T-helper 1 cell treated with Interleukin-12 subunit alpha and Interleukin-12 subunit beta and Interleukin-4 antibody, amounts not matched to agents 30 μg/mL and 1 μg/mL, for 36 hours (primary cell): ENCODE results near the gene ITGAX.

ENCODE experiments used
- H3K27ac Mint-ChIP-seq: one replicate; pipeline ENCODE4 v1.8.0; 2021; ENCODE audit warnings: mild to moderate bottlenecking, mixed read lengths
- H3K27me3 Mint-ChIP-seq: one replicate; pipeline ENCODE4 v1.8.0; 2021; ENCODE audit warnings: low read depth, mixed read lengths
- H3K36me3 Mint-ChIP-seq: one replicate; pipeline ENCODE4 v1.8.0; 2021; ENCODE audit warnings: low read depth, mixed read lengths
- H3K4me1 Mint-ChIP-seq: one replicate; pipeline ENCODE4 v1.8.0; 2021; ENCODE audit warnings: low read depth, mixed read lengths
- H3K4me3 Mint-ChIP-seq: one replicate; pipeline ENCODE4 v1.8.0; 2021; ENCODE audit warnings: mild to moderate bottlenecking, moderate library complexity, mixed read lengths
- H3K9me3 Mint-ChIP-seq: one replicate; pipeline ENCODE4 v1.8.0; 2021; ENCODE audit warnings: mixed read lengths

The ITGAX gene

GRCh38 chr16:31357324-31358109 is 2.5 kb downstream of the ITGAX start:
- no peaks in the 10 kb centered on the region for H3K27me3 Mint-ChIP-seq
- peak overlapping the region; percentile 82 for H3K27ac Mint-ChIP-seq
- peak overlapping the region; percentile 61 for H3K4me3 Mint-ChIP-seq
- H3K36me3 Mint-ChIP-seq, result peaks cover 24% of the 10 kb centered on the region
- peaks cover 45% of the 10 kb centered on the region for H3K4me1 Mint-ChIP-seq
- H3K9me3 Mint-ChIP-seq, result no peaks in the 10 kb centered on the region

GRCh38 chr16:31360251-31360650 is 5.3 kb downstream of the ITGAX start:
- Mint-ChIP-seq H3K4me1 (peaks cover 28% of the 10 kb centered on the region), H3K9me3 (no peaks in the 10 kb centered on the region), H3K27ac (no peak overlapping the region), H3K4me3 (no peak overlapping the region), H3K36me3 (peaks cover 35% of the 10 kb centered on the region), H3K27me3 (no peaks in the 10 kb centered on the region)

GRCh38 chr16:31361201-31362110 is 6.5 kb downstream of the ITGAX start:
- Mint-ChIP-seq H3K36me3 (peaks cover 33% of the 10 kb centered on the region), H3K9me3 (no peaks in the 10 kb centered on the region), H3K27me3 (no peaks in the 10 kb centered on the region), H3K4me1 (peaks cover 21% of the 10 kb centered on the region), H3K27ac (no peak overlapping the region), H3K4me3 (no peak overlapping the region)

GRCh38 chr16:31362476-31363405 is 7.8 kb downstream of the ITGAX start:
- H3K4me3 Mint-ChIP-seq, result no peak overlapping the region
- H3K9me3 Mint-ChIP-seq, result no peaks in the 10 kb centered on the region
- H3K36me3 Mint-ChIP-seq, result peaks cover 36% of the 10 kb centered on the region
- H3K27ac Mint-ChIP-seq, result no peak overlapping the region
- H3K27me3 Mint-ChIP-seq, result no peaks in the 10 kb centered on the region
- peaks cover 22% of the 10 kb centered on the region for H3K4me1 Mint-ChIP-seq

- Mint-ChIP-seq H3K27ac (no peak overlapping the region), H3K4me3 (no peak overlapping the region), H3K4me1 (peaks cover 21% of the 10 kb centered on the region), H3K27me3 (no peaks in the 10 kb centered on the region), H3K9me3 (no peaks in the 10 kb centered on the region), H3K36me3 (peaks cover 36% of the 10 kb centered on the region)
Observed at GRCh38 chr16:31363721-31364120, 8.7 kb downstream of the ITGAX start.

- H3K36me3 Mint-ChIP-seq, result peaks cover 36% of the 10 kb centered on the region
- H3K27ac Mint-ChIP-seq, result no peak overlapping the region
- H3K27me3 Mint-ChIP-seq, result no peaks in the 10 kb centered on the region
- no peaks in the 10 kb centered on the region for H3K9me3 Mint-ChIP-seq
- H3K4me3 Mint-ChIP-seq, result no peak overlapping the region
- H3K4me1 Mint-ChIP-seq, result peaks cover 21% of the 10 kb centered on the region
Observed at GRCh38 chr16:31364421-31364820, 9.4 kb downstream of the ITGAX start.

- Mint-ChIP-seq H3K27ac (peak overlapping the region; percentile 32), H3K36me3 (peaks cover 36% of the 10 kb centered on the region), H3K27me3 (no peaks in the 10 kb centered on the region), H3K9me3 (no peaks in the 10 kb centered on the region), H3K4me3 (no peak overlapping the region), H3K4me1 (peaks cover 21% of the 10 kb centered on the region)
Observed at GRCh38 chr16:31365131-31365865, 10.3 kb downstream of the ITGAX start.

GRCh38 chr16:31367853-31368252 is 12.9 kb downstream of the ITGAX start:
- Mint-ChIP-seq H3K9me3 (no peaks in the 10 kb centered on the region), H3K27ac (no peak overlapping the region), H3K36me3 (peaks cover 43% of the 10 kb centered on the region), H3K4me3 (no peak overlapping the region), H3K27me3 (no peaks in the 10 kb centered on the region), H3K4me1 (peaks cover 21% of the 10 kb centered on the region)

- Mint-ChIP-seq H3K27ac (no peak overlapping the region), H3K9me3 (peaks cover 4% of the 10 kb centered on the region), H3K36me3 (peaks cover 48% of the 10 kb centered on the region), H3K27me3 (no peaks in the 10 kb centered on the region), H3K4me3 (no peak overlapping the region), H3K4me1 (peaks cover 16% of the 10 kb centered on the region)
Observed at GRCh38 chr16:31371008-31371407, 16.0 kb downstream of the ITGAX start.

- peaks cover 4% of the 10 kb centered on the region for H3K9me3 Mint-ChIP-seq
- no peaks in the 10 kb centered on the region for H3K27me3 Mint-ChIP-seq
- peaks cover 9% of the 10 kb centered on the region for H3K4me1 Mint-ChIP-seq
- peak overlapping the region; percentile 28 for H3K27ac Mint-ChIP-seq
- H3K4me3 Mint-ChIP-seq, result no peak overlapping the region
- H3K36me3 Mint-ChIP-seq, result peaks cover 44% of the 10 kb centered on the region
Observed at GRCh38 chr16:31371619-31372484, 16.9 kb downstream of the ITGAX start.

GRCh38 chr16:31373235-31373634 is 18.3 kb downstream of the ITGAX start:
- H3K36me3 Mint-ChIP-seq, result peaks cover 44% of the 10 kb centered on the region
- no peaks in the 10 kb centered on the region for H3K4me1 Mint-ChIP-seq
- H3K4me3 Mint-ChIP-seq, result no peak overlapping the region
- peaks cover 4% of the 10 kb centered on the region for H3K9me3 Mint-ChIP-seq
- H3K27ac Mint-ChIP-seq, result no peak overlapping the region
- H3K27me3 Mint-ChIP-seq, result no peaks in the 10 kb centered on the region

GRCh38 chr16:31375231-31375630 is 20.3 kb downstream of the ITGAX start:
- peaks cover 55% of the 10 kb centered on the region for H3K36me3 Mint-ChIP-seq

GRCh38 chr16:31376705-31377104 is 21.7 kb downstream of the ITGAX start:
- peaks cover 4% of the 10 kb centered on the region for H3K9me3 Mint-ChIP-seq
- no peak overlapping the region for H3K4me3 Mint-ChIP-seq
- H3K36me3 Mint-ChIP-seq, result peaks cover 63% of the 10 kb centered on the region
- H3K4me1 Mint-ChIP-seq, result no peaks in the 10 kb centered on the region
- no peak overlapping the region for H3K27ac Mint-ChIP-seq
- H3K27me3 Mint-ChIP-seq, result no peaks in the 10 kb centered on the region

More at GRCh38 chr16:31375231-31375630, 20.3 kb downstream of the ITGAX start:
- Mint-ChIP-seq H3K4me3 (no peak overlapping the region), H3K4me1 (no peaks in the 10 kb centered on the region), H3K27ac (no peak overlapping the region), H3K27me3 (no peaks in the 10 kb centered on the region), H3K9me3 (peaks cover 4% of the 10 kb centered on the region)
